Vagina (tissue), 2 donors: Measurements from ENCODE around the gene F3. TPM values are rescaled to one million over a fixed set of nuclear protein-coding genes. Genes with fewer than 3 reads are reported as not detected.
A peak's percentile ranks its signal among the peaks of the same experiment; 100 is the strongest.

ENCODE experiments used
- DNase-seq, 2 donors: peaks; one replicate each; pipeline ENCODE4 v3.0.0-alpha.2; 2017; ENCODE audit errors: extremely low spot score in 2 of 2
- H3K27ac ChIP-seq: fragments of 200-600 bp; sonication (generic); one replicate; pipeline ENCODE4 v1.5.1; 2019
- H3K27me3 ChIP-seq: fragments of 200-600 bp; sonication (generic); one replicate; pipeline ENCODE4 v1.5.1; 2019
- H3K36me3 ChIP-seq, 2 donors: fragments of 200-600 bp; sonication (generic); one replicate each; pipeline ENCODE4 v1.5.1; 2017 to 2019
- H3K4me1 ChIP-seq: fragments of 200-600 bp; sonication (generic); one replicate; pipeline ENCODE4 v1.5.1; 2019
- H3K4me3 ChIP-seq, 2 donors: fragments of 200-600 bp; sonication (generic); 1 replicate in 1 of 2; 2 replicates in 1 of 2; pipeline ENCODE4 v1.5.1; 2016 to 2019
- H3K9me3 ChIP-seq: fragments of 200-600 bp; sonication (generic); one replicate; pipeline ENCODE4 v1.5.1; 2019
- POLR2A ChIP-seq, 2 donors: fragments of 450-650 bp; IDR thresholded peaks; one replicate each; pipeline ENCODE4 v1.6.1; 2017; ENCODE audit warnings: antibody characterized with exemption in 2 of 2, mild to moderate bottlenecking in 2 of 2, moderate library complexity in 2 of 2
- POLR2AphosphoS5 ChIP-seq, 2 donors: sonication (generic); formaldehyde crosslinking; IDR thresholded peaks; one replicate each; pipeline ENCODE4 v1.9.0; 2017; ENCODE audit warnings: antibody characterized with exemption in 2 of 2, mild to moderate bottlenecking in 2 of 2, low read depth in 1 of 2; ENCODE audit not compliant: insufficient read depth in 1 of 2
- intact Hi-C: fragments of 100-400 bp; cut with DNase I; formaldehyde crosslinking; loops from one replicate; pipeline ENCODE4 v1.15.1; 2023
- total RNA-seq: library from RNA; depleted of rRNA; stranded (reverse); fragments of >200 nt; gene quantifications from one replicate; pipeline ENCODE4 v1.2.3, GENCODE V29; 2016
- TF ChIP-seq, protein P1 (sequence below), 3 experiments: fragments of 450-650 bp in 2 of 3; fragments of 200-600 bp in 1 of 3; sonication (generic) in 1 of 3; IDR thresholded peaks; one replicate each; pipeline ENCODE4 v1.5.1; 2017 to 2019; ENCODE audit warnings: antibody characterized with exemption in 3 of 3, mild to moderate bottlenecking in 2 of 3, moderate library complexity in 2 of 3

Gene F3
- total RNA-seq, 1 donor from 2014 or later = 63.6 TPM

- TF ChIP-seq POLR2A (IDR thresholded peaks at IDR 0.05) (no peak), POLR2AphosphoS5 (IDR thresholded peaks at IDR 0.05; ENCODE audit: insufficient read depth in 1 of 2, low read depth in 1 of 2) (peak in 1 of 2 donors; percentile 77)
- TF ChIP-seq, protein P1, sequence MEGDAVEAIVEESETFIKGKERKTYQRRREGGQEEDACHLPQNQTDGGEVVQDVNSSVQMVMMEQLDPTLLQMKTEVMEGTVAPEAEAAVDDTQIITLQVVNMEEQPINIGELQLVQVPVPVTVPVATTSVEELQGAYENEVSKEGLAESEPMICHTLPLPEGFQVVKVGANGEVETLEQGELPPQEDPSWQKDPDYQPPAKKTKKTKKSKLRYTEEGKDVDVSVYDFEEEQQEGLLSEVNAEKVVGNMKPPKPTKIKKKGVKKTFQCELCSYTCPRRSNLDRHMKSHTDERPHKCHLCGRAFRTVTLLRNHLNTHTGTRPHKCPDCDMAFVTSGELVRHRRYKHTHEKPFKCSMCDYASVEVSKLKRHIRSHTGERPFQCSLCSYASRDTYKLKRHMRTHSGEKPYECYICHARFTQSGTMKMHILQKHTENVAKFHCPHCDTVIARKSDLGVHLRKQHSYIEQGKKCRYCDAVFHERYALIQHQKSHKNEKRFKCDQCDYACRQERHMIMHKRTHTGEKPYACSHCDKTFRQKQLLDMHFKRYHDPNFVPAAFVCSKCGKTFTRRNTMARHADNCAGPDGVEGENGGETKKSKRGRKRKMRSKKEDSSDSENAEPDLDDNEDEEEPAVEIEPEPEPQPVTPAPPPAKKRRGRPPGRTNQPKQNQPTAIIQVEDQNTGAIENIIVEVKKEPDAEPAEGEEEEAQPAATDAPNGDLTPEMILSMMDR (IDR thresholded peaks at IDR 0.05) = no peak
- H3K4me3 ChIP-seq = no peak overlapping the region
- peak overlapping the region; percentile 47 for H3K27ac ChIP-seq
- no peaks in the 10 kb centered on the region for H3K27me3 ChIP-seq
- intact Hi-C loops = no loop called here
- peak in 1 of 2 donors; percentile 65 for DNase-seq
- H3K4me1 ChIP-seq = peaks cover 27% of the 10 kb centered on the region
- H3K36me3 ChIP-seq = no peaks in the 10 kb centered on the region
- no peaks in the 10 kb centered on the region for H3K9me3 ChIP-seq
Measured at GRCh38 chr1:94550800-94551241, 9.3 kb upstream of the F3 start.

DNA sequence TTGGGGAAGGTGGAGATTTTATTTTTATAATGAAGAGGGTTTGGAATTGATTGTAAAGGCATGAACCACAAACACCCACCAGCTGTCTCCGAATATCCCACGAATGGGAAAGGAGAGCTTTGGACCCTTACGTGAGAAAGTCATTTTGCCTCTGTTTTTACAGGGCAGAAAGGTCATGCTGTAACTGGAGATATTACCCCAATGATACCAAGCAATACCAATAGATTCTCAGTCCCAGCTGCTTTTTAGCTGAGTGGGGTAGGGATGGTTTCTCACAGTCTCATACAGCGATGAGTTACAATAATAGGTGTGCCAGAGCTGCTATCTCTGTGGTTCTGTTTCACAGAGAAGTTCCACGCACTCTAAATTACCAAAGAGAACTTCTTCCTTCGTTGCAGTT lies 8.8 kb upstream of the F3 start:
- intact Hi-C loops = no loop called here
- Histone ChIP-seq H3K9me3 (no peaks in the 10 kb centered on the region), H3K36me3 (no peaks in the 10 kb centered on the region), H3K27me3 (no peaks in the 10 kb centered on the region), H3K4me3 (no peak overlapping the region), H3K4me1 (peaks cover 29% of the 10 kb centered on the region), H3K27ac (peak overlapping the region; percentile 47)
- TF ChIP-seq POLR2AphosphoS5 (IDR thresholded peaks at IDR 0.05; ENCODE audit: insufficient read depth in 1 of 2, low read depth in 1 of 2) = no peak
- TF ChIP-seq, protein P1 (IDR thresholded peaks at IDR 0.05) = no peak
- no peak for TF ChIP-seq POLR2A (IDR thresholded peaks at IDR 0.05)
- DNase-seq = peak in 1 of 2 donors; percentile 47

- no peak overlapping the region for H3K27ac ChIP-seq
- DNase-seq = peak in 1 of 2 donors; percentile 79
- H3K36me3 ChIP-seq = no peaks in the 10 kb centered on the region
- H3K4me1 ChIP-seq = peaks cover 34% of the 10 kb centered on the region
- H3K9me3 ChIP-seq = no peaks in the 10 kb centered on the region
- H3K27me3 ChIP-seq = no peaks in the 10 kb centered on the region
- TF ChIP-seq, protein P1 (IDR thresholded peaks at IDR 0.05) = no peak
- TF ChIP-seq POLR2A (IDR thresholded peaks at IDR 0.05) (no peak), POLR2AphosphoS5 (IDR thresholded peaks at IDR 0.05; ENCODE audit: insufficient read depth in 1 of 2, low read depth in 1 of 2) (no peak)
- intact Hi-C loops = loop anchor here (10.0 kb wide), 1 partner anchor 145 kb away; no protein-coding TSS in a partner anchor
- H3K4me3 ChIP-seq = no peak overlapping the region
Measured at GRCh38 chr1:94549706-94550105, 8.1 kb upstream of the F3 start.

DNA sequence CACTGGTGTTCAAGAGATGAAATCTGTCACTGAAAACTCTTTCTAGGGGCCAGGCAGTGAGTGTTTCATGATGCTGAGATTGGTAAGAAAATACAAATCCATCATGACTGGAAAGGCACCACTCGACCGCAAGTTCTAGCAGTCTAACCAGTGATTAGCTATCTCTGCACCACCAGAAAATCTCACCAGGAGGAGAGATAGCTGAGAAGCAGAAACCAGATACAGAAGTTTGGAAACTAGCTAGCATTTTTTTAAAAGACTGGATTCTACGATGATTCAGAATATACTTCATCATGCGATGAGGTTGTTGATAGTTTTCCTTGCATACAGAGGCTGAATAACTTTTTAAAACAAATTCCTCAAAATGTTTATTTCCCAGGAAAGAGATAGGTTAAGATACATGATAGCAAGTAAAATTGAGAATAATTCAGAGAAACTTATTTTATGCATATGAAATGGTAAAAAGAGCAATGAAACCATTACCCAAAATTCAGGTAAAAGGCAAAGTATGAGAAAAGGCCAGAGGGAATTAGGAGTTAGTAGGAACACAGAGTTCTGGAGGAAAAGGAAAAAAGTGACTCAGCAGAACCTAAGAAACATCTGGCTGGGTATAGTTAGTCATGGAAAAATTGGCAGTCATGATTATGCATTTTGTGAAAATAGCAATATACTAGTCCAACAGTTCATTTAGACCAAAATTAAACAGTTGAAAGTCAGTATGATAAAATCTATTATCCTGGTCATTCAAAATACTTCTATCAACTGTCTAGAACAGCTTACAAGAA lies 3.3 kb upstream of the F3 start:
- Histone ChIP-seq H3K4me3 (no peak overlapping the region), H3K9me3 (no peaks in the 10 kb centered on the region), H3K4me1 (peaks cover 36% of the 10 kb centered on the region), H3K36me3 (no peaks in the 10 kb centered on the region), H3K27ac (peak overlapping the region; percentile 51), H3K27me3 (no peaks in the 10 kb centered on the region)
- intact Hi-C loops = loop anchor here (5.0 to 10.0 kb wide), 3 partner anchors 150 to 377 kb away; no protein-coding TSS in a partner anchor
- TF ChIP-seq, protein P1 (IDR thresholded peaks at IDR 0.05) = no peak
- TF ChIP-seq POLR2A (IDR thresholded peaks at IDR 0.05) = no peak
- peak in 1 of 2 donors; percentile 86 for TF ChIP-seq POLR2AphosphoS5 (IDR thresholded peaks at IDR 0.05; ENCODE audit: insufficient read depth in 1 of 2, low read depth in 1 of 2)
- DNase-seq = peak in 1 of 2 donors; percentile 78
